Choroid plexus epithelial cell (primary cell): ENCODE results near the gene EFCAB11.

ENCODE experiments used
- DNase-seq: peaks from one replicate; pipeline ENCODE4 v3.0.0-alpha.2; 2010; ENCODE audit warnings: low read depth
- H3K4me3 ChIP-seq: 2 replicates; pipeline ENCODE4 v1.5.1; 2011; ENCODE audit warnings: low read depth, mild to moderate bottlenecking, control low read depth, low read length, moderate library complexity
- TF ChIP-seq, protein P1 (sequence below): conservative IDR thresholded peaks from 2 replicates; pipeline ENCODE4 v1.5.1; 2011; ENCODE audit warnings: low read depth, mild to moderate bottlenecking, control low read depth, inconsistent platforms, low read length, moderate library complexity

Gene EFCAB11

DNA sequence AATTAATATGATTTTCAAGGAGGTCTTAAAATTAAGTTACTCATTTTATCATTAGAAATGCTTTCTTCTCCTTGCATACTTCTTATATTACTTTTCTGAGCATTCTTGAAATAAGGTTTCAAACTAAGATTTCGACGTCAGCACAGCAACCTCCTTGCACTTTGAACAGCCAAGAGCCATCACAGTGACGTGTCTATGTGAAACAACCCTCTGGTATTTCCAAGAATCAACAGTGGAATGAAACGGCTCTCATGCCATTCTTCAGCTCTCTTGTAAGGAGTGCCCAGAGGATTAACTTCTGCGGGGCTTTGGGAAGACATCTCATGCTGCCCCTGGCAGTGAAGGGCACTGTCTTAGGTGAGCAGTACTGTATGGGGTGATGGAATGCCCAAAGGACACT lies 109.2 kb downstream of the EFCAB11 start:
- no peak overlapping the region for H3K4me3 ChIP-seq
- TF ChIP-seq, protein P1, sequence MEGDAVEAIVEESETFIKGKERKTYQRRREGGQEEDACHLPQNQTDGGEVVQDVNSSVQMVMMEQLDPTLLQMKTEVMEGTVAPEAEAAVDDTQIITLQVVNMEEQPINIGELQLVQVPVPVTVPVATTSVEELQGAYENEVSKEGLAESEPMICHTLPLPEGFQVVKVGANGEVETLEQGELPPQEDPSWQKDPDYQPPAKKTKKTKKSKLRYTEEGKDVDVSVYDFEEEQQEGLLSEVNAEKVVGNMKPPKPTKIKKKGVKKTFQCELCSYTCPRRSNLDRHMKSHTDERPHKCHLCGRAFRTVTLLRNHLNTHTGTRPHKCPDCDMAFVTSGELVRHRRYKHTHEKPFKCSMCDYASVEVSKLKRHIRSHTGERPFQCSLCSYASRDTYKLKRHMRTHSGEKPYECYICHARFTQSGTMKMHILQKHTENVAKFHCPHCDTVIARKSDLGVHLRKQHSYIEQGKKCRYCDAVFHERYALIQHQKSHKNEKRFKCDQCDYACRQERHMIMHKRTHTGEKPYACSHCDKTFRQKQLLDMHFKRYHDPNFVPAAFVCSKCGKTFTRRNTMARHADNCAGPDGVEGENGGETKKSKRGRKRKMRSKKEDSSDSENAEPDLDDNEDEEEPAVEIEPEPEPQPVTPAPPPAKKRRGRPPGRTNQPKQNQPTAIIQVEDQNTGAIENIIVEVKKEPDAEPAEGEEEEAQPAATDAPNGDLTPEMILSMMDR, result no peak
- peak; percentile 84 for DNase-seq

DNA sequence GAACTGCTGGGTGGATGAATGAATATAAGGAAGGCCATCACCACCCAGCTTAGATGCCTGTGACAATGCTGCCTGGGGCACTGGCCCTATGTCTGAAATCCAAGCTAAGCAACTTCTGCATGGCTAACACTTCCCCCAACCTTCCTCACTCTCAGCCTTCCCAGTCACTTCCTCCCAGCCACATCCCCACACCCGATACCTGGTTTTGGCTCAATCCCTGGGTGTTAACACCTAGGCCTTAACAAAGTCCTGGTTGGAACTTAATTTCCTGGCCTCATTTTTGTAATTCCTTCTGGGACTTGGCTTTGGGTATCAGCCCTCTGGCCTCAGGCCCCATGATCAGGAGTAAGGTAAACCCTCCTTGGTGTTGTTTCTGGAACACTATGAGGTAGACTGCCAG lies 110.0 kb downstream of the EFCAB11 start:
- TF ChIP-seq, protein P1, result no peak
- no peak overlapping the region for H3K4me3 ChIP-seq
- no peak for DNase-seq

DNA sequence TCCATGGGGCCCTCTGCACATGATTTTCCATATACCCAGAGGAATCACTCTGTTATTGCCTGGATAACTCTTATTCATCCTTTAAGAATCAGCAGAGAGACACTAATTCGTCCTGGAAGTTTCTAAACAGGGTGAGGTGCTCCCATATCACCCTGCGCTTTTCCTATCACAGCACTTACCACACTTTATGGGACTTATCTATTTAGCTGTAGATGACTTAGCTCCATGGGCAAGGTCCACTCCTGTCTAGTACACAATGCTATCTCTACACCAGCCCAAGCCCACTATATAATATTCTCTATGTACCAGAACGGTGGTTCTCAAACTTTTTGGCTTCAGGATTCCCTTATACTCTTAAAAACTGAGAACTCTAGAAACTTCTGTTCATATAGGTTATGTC lies 111.7 kb downstream of the EFCAB11 start:
- H3K4me3 ChIP-seq, result no peak overlapping the region
- TF ChIP-seq, protein P1, result no peak
- no peak for DNase-seq

DNA sequence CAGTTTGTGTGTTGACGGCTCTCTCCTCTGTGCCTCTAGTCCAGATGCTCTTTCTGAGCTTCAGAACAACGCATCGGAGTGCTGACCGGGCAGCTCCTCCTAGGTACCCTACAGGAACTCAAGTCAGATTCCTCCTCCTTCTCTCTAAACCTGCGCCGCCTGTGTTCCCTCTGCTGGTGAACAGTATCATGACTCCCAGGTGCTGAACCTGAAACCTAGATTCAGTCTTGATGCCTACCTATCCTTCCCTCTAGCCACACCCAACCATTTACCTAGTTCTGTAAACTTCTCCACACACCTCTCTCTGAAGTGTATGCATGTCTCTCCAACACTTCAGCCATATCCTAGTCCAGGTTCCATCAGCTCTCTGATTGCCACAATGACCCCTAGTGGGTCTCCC lies 112.7 kb downstream of the EFCAB11 start:
- TF ChIP-seq, protein P1, result no peak
- no peak overlapping the region for H3K4me3 ChIP-seq

DNA sequence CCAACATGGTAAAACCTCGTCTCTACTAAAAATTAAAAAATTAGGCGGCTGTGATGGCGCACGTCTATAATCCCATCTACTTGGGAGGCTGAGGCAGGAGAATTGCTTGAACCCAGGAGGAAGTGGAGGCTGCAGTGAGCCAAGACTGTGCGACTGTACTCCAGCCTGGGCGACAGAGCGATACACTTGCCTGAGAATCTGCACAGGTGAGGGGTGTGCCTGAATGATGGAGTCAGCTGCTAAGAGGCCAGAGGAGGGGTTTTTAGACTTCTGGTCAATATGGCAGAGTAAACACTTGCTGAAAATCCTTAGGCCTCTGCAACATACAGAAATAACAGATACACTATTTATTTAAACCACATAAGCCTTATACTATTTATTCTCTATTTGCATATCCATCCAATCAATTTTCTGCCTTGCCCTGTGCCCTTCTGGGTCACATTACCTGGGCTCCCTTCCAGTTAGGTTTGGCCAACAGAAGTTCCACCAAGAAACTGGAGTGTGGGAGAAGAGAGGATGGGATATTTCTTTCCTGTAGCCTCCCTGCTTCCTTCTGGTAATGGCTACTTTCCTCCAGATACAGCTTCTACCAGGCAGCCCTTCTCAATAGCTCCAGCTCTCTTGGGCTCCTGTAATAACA lies 117.6 kb downstream of the EFCAB11 start:
- TF ChIP-seq, protein P1, result no peak
- no peak overlapping the region for H3K4me3 ChIP-seq
- no peak for DNase-seq

More for the DNA sequence above, 112.7 kb downstream of the EFCAB11 start:
- no peak for DNase-seq

DNA sequence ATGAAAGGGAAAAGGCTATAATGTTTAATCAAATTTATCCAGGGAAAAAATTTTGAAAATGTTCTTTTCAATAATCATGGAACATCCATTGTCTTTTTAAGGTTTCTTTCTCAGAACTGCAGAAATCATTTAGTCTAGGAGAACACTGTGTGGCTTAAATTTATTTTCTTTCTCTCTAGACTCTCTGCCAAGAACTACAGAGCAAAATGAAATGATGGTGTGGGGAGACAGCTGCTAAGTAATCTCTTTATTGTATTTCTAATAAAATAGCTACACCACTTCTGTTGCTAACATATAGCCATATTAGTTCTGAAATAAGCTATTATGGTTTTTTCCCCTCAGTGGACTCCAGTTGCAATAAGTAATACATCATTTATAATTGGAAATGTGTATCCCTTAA lies 120.9 kb downstream of the EFCAB11 start:
- H3K4me3 ChIP-seq, result no peak overlapping the region
- no peak for DNase-seq
- TF ChIP-seq, protein P1, result no peak

DNA sequence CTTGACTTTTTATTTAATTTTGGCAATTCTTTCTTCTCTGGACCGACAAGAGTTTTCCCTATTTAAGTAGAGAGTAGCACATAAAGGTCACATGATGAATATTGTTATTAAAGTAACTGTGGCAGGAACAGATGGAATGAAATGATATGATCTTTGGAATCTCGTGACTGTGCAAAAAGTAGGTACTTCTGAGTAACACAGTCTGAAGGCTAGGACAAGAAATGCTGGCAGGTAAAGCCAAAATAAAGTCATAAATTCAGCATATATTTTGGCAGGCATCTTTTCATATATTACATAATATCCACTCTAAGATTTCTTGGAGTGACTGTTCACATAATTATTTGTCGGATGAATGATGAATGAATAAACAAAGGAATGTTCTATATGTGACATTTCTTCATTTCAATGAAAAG lies 121.4 kb downstream of the EFCAB11 start:
- TF ChIP-seq, protein P1, result no peak
- DNase-seq, result no peak
- H3K4me3 ChIP-seq, result no peak overlapping the region
